ENCODE measurements around the gene LRCH1. TPM values are rescaled to one million over a fixed set of nuclear protein-coding genes. Genes with fewer than 3 reads are reported as not detected.

The LRCH1 gene
- total and polyA plus RNA-seq, 11 donors, result 4.5 to 20.1 (median 12.5) TPM

DNA sequence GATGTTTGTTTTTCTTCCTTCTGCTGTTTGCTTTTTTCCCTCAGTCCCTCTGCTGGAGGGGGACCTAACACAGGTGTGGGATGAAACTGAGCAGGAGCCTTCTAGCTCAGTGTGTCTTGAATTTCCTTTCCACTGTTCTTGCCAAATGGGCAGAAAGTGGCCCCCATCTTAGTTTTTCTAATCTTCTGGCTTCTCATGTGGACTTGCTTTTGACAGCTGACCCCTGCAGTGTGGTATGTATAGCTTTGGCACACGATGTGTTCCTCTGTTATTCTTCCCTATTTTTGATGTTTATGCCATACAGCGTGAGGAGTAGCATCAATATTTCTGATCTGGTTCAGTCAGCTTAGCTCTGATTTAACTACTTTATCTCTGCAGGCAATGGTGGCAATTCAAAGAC is 8.3 kb downstream of the LRCH1 start:
- peaks cover 0 to 53% (median 31%) of the 10 kb centered on the region in 12 donors for H3K4me1 ChIP-seq
- no peak for DNase-seq

DNA sequence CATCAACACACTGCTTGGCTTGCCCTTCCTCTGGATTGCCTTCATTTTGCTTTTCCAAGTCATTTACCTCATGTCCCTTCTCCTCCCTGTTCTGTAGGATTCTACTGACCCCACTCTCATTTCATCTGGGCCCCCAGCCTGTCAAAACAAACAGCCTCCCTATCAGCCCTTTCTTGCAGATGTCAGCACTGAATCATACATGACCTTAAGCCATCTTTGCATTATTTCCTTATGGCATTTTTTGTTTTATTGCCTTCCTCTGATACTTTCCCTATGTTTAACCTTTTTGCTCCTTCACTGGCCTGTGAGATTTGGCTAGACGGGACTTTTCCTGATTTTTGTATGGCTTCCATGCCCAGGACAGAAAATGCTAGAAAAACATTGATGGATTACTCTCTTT is 8.7 kb downstream of the LRCH1 start:
- Histone ChIP-seq H3K27me3 (no peaks in the 10 kb centered on the region), H3K9me3 (no peaks in the 10 kb centered on the region), H3K4me1 (peaks cover 0 to 57% (median 34%) of the 10 kb centered on the region in 12 donors), H3K4me3 (no peak overlapping the region), H3K36me3 (no peaks in the 10 kb centered on the region), H3K27ac (no peak overlapping the region)
- TF ChIP-seq POLR2A (IDR thresholded peaks at IDR 0.05), result no peak
- TF ChIP-seq, protein P1, sequence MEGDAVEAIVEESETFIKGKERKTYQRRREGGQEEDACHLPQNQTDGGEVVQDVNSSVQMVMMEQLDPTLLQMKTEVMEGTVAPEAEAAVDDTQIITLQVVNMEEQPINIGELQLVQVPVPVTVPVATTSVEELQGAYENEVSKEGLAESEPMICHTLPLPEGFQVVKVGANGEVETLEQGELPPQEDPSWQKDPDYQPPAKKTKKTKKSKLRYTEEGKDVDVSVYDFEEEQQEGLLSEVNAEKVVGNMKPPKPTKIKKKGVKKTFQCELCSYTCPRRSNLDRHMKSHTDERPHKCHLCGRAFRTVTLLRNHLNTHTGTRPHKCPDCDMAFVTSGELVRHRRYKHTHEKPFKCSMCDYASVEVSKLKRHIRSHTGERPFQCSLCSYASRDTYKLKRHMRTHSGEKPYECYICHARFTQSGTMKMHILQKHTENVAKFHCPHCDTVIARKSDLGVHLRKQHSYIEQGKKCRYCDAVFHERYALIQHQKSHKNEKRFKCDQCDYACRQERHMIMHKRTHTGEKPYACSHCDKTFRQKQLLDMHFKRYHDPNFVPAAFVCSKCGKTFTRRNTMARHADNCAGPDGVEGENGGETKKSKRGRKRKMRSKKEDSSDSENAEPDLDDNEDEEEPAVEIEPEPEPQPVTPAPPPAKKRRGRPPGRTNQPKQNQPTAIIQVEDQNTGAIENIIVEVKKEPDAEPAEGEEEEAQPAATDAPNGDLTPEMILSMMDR (IDR thresholded peaks at IDR 0.05), result no peak
- no peak for DNase-seq
- no peak for ATAC-seq
- 92 to 98% (median 93%) methylated on average over 1 of the region's 1 CpG for WGBS, 4 donors
- intact Hi-C loops (cut with DNase I), result loop anchor here in 1 of 10 donors (10.0 kb wide), 1 partner anchor 53 kb away; no protein-coding TSS in a partner anchor

More for the DNA sequence above, 8.3 kb downstream of the LRCH1 start:
- ATAC-seq, result no peak
- no peaks in the 10 kb centered on the region for H3K27me3 ChIP-seq
- intact Hi-C loops (cut with DNase I), result loop anchor here in 1 of 10 donors (10.0 kb wide), 1 partner anchor 54 kb away; no protein-coding TSS in a partner anchor
- H3K27ac ChIP-seq, result no peak overlapping the region
- H3K36me3 ChIP-seq, result no peaks in the 10 kb centered on the region
- H3K4me3 ChIP-seq, result no peak overlapping the region
- 70 to 75% (median 73%) methylated on average over 2 of the region's 2 CpGs for WGBS, 4 donors
- TF ChIP-seq, protein P1 (IDR thresholded peaks at IDR 0.05), result no peak
- no peak for TF ChIP-seq POLR2A (IDR thresholded peaks at IDR 0.05)
- no peaks in the 10 kb centered on the region for H3K9me3 ChIP-seq

DNA sequence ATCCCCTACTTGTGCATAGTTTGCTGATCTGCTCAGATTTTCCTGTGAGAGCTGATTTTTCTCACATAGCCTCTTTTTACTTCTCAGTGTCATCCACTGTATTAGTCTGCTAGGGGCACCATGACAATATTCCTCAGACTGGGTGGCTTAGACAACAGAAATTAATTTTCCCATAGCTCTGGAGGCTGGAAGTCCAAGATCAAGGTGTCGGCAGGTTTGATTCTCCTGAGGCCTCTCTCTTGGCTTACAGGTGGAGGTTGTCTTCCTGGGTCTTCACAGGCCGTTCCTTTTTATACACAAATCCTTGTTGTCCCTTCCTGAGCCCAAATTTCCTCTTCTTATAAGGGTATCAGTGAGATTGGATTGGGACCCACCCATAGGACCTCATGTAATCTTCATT is 9.2 kb downstream of the LRCH1 start:
- no peaks in the 10 kb centered on the region for H3K27me3 ChIP-seq
- no peak overlapping the region for H3K27ac ChIP-seq
- H3K4me1 ChIP-seq, result peaks cover 0 to 61% (median 38%) of the 10 kb centered on the region in 12 donors
- 96 to 98% (median 98%) methylated on average over 2 of the region's 2 CpGs for WGBS, 4 donors
- ATAC-seq (no peak), DNase-seq (no peak)
- intact Hi-C loops (cut with DNase I), result loop anchor here in 1 of 10 donors (10.0 kb wide), 1 partner anchor 53 kb away; no protein-coding TSS in a partner anchor
- TF ChIP-seq, protein P1 (IDR thresholded peaks at IDR 0.05), result no peak
- TF ChIP-seq POLR2A (IDR thresholded peaks at IDR 0.05), result no peak
- H3K36me3 ChIP-seq, result no peaks in the 10 kb centered on the region
- H3K9me3 ChIP-seq, result no peaks in the 10 kb centered on the region
- no peak overlapping the region for H3K4me3 ChIP-seq

DNA sequence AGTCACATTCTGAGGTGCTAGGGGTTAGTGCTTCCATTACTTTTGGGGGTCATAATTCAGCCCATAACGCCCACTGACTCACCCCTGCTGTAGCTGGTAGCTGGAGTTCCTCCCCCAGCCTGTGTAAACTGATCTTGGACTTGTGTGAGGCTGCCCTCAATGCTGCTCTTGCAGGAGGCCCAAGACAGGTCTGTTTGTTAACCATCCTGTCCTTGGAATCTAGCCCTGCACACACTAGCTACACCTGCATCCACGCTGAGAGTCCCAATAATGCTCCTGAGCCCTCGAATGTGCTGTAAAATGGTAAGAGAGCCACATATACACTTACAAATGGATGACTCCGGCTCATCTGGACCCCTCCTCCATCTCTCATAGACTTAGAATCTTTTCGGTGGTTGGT is 9.6 kb downstream of the LRCH1 start:
- no peaks in the 10 kb centered on the region for H3K36me3 ChIP-seq
- no peak overlapping the region for H3K4me3 ChIP-seq
- peaks cover 0 to 64% (median 39%) of the 10 kb centered on the region in 12 donors for H3K4me1 ChIP-seq
- DNase-seq (no peak), ATAC-seq (no peak)
- no peak for TF ChIP-seq POLR2A (IDR thresholded peaks at IDR 0.05)
- TF ChIP-seq, protein P1 (IDR thresholded peaks at IDR 0.05), result no peak
- no peaks in the 10 kb centered on the region for H3K27me3 ChIP-seq
- intact Hi-C loops (cut with DNase I), result loop anchor here in 1 of 10 donors (10.0 kb wide), 1 partner anchor 52 kb away; no protein-coding TSS in a partner anchor
- WGBS, 4 donors, result 87 to 94% (median 91%) methylated on average over 5 of the region's 5 CpGs
- no peak overlapping the region for H3K27ac ChIP-seq
- H3K9me3 ChIP-seq, result no peaks in the 10 kb centered on the region
